Hepatocyte (in vitro differentiated cells): ENCODE results near the gene LAMB3. TPM values are rescaled to one million over a fixed set of nuclear protein-coding genes. Genes with fewer than 3 reads are reported as not detected.
"Not testable (repeated sequence)": the region's sequence is repeated elsewhere in the genome, so short reads cannot be mapped to it uniquely, and the experiment has no call there.

Experiments used
- DNase-seq: peaks from one replicate; pipeline ENCODE4 v3.0.0-alpha.2; 2016; ENCODE audit warnings: low spot score
- H2AFZ ChIP-seq: fragments of 200-600 bp; sonication (generic); 2 replicates; pipeline ENCODE4 v1.6.0; 2016; ENCODE audit warnings: antibody characterized with exemption, mild to moderate bottlenecking
- H3K27ac ChIP-seq: fragments of 200-600 bp; sonication (generic); 2 replicates; pipeline ENCODE4 v1.5.1; 2016; ENCODE audit warnings: mild to moderate bottlenecking
- H3K27me3 ChIP-seq: fragments of 200-600 bp; sonication (generic); 2 replicates; pipeline ENCODE4 v1.6.1; 2016
- H3K36me3 ChIP-seq: fragments of 200-600 bp; sonication (generic); replicated peaks from 2 replicates; pipeline ENCODE4 v1.5.1; 2016; ENCODE audit warnings: low read depth; ENCODE audit not compliant: insufficient read depth
- H3K4me1 ChIP-seq: fragments of 200-600 bp; sonication (generic); 2 replicates; pipeline ENCODE4 v1.5.1; 2016; ENCODE audit warnings: mild to moderate bottlenecking, moderate library complexity; ENCODE audit not compliant: insufficient read depth
- H3K4me2 ChIP-seq: fragments of 200-600 bp; sonication (generic); 2 replicates; pipeline ENCODE4 v1.6.0; 2016
- H3K4me3 ChIP-seq: fragments of 200-600 bp; sonication (generic); 2 replicates; pipeline ENCODE4 v1.5.1; 2016; ENCODE audit warnings: mild to moderate bottlenecking
- H3K79me2 ChIP-seq: fragments of 200-600 bp; sonication (generic); 2 replicates; pipeline ENCODE4 v1.6.0; 2017; ENCODE audit warnings: mild to moderate bottlenecking
- H3K9me2 ChIP-seq: fragments of 200-600 bp; sonication (generic); replicated peaks from 2 replicates; pipeline ENCODE4 v1.6.0; 2017; ENCODE audit warnings: mild to moderate bottlenecking; ENCODE audit not compliant: insufficient read depth
- H3K9me3 ChIP-seq: fragments of 200-600 bp; sonication (generic); 2 replicates; pipeline ENCODE4 v1.5.1; 2016; ENCODE audit warnings: low read depth, mild to moderate bottlenecking
- H4K20me1 ChIP-seq: fragments of 200-600 bp; sonication (generic); 2 replicates; pipeline ENCODE4 v1.6.0; 2016; ENCODE audit warnings: mild to moderate bottlenecking; ENCODE audit not compliant: insufficient read depth, poor library complexity, severe bottlenecking
- CTCF ChIP-seq: fragments of 200-600 bp; sonication (generic); IDR thresholded peaks from 2 replicates; pipeline ENCODE4 v1.5.1; 2016; ENCODE audit warnings: antibody characterized with exemption, mild to moderate bottlenecking; ENCODE audit not compliant: poor library complexity
- EZH2 ChIP-seq: fragments of 200-600 bp; sonication (generic); IDR thresholded peaks from 2 replicates; pipeline ENCODE4 v1.6.1; 2016; ENCODE audit warnings: antibody characterized with exemption, mild to moderate bottlenecking, borderline replicate concordance
- EZH2phosphoT487 ChIP-seq: fragments of 200-600 bp; sonication (generic); IDR thresholded peaks from one replicate; pipeline ENCODE4 v1.6.1; 2018; ENCODE audit warnings: antibody characterized with exemption, mild to moderate bottlenecking, low read depth, moderate library complexity; ENCODE audit not compliant: unreplicated experiment, severe bottlenecking
- WGBS: methylation state at CpG from one replicate; pipeline ENCODE4 v1.1.6; 2016; ENCODE audit warnings: low lambda C conversion rate; ENCODE audit errors: missing lambda C conversion rate; 5-methylcytosine and 5-hydroxymethylcytosine counted together
- polyA plus RNA-seq: library from polyadenylated mRNA; unstranded; fragments of >200 nt; fragmentation: Nextera tagmentation; extraction: Ambion mirVana; gene quantifications from 2 replicates; pipeline ENCODE4 v1.2.1, GENCODE V29; 2016
- total RNA-seq: library from RNA; depleted of rRNA; stranded (reverse); fragments of >200 nt; gene quantifications from 2 replicates; pipeline ENCODE4 v1.2.3, GENCODE V29; 2014

Gene LAMB3
- 63.7 and 76.9 TPM in 2 replicates for total RNA-seq
- 48.8 and 55.9 TPM in 2 replicates for polyA plus RNA-seq

GRCh38 chr1:209652121-209652735 lies at the start of gene LAMB3:
Gene LAMB3 (minus strand): TSS chr1:209652425. CDS start chr1:209650944, 1,481 bp downstream.
- 62% methylated on average over 14 of the region's 14 CpGs for WGBS
- DNase-seq: peak; percentile 73
- Histone ChIP-seq H3K27ac (peak within 1 kb of the TSS; percentile 97), H4K20me1 (no peaks in the 10 kb centered on the region), H2AFZ (no peak within 1 kb of the TSS), H3K79me2 (peaks cover 31% of the 10 kb centered on the region), H3K36me3 (no peaks in the 10 kb centered on the region), H3K27me3 (no peaks in the 10 kb centered on the region), H3K4me1 (peaks cover 47% of the 10 kb centered on the region), H3K9me3 (no peaks in the 10 kb centered on the region), H3K4me3 (peak within 1 kb of the TSS; percentile 27), H3K9me2 (no peaks in the 10 kb centered on the region), H3K4me2 (peak within 1 kb of the TSS; percentile 70)
- TF ChIP-seq EZH2phosphoT487: no peak
- no peak for TF ChIP-seq CTCF
- no peak for TF ChIP-seq EZH2

DNA sequence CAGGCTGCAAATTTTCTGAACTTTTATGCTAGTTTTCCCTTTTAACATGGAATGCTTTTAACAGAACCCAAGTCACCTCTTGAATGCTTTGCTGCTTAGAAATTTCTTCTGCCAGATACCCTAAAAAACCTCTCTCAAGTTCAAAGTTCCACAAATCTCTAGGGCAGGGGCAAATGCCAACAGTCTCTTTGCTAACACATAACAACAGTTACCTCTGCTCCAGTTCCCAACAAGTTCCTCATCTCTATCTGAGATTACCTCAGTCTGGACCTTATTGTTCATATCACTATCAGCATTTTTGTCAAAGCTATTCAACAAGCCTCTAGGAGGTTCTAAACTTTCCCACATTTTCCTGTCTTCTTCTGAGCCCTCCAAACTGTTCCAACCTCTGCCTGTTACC lies 48.5 kb upstream of the LAMB3 start:
- not testable (repeated sequence) for H4K20me1 ChIP-seq, H3K4me3 ChIP-seq, H3K27ac ChIP-seq, H3K9me2 ChIP-seq, H2AFZ ChIP-seq, H3K36me3 ChIP-seq, H3K79me2 ChIP-seq, H3K4me1 ChIP-seq, H3K9me3 ChIP-seq, H3K27me3 ChIP-seq, DNase-seq, H3K4me2 ChIP-seq

DNA sequence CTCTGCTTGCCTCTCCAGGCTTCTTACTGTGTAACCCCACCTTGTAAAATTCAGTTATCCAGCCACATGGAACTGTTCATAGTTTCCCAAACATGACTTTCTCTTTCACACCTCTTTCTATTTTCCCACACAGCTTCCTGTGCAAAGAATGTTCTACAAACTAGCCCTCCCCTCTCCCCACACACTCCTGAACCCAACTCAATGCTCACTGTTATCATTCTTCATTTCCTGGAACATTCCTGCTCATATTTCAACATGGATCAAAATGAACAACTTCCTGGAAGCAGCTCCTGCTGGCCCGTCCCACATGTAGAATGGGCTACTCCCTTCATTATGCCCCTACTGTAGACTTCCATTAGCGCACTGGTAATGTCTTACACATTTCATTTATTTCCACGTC lies 44.9 kb upstream of the LAMB3 start:
- Histone ChIP-seq H3K27me3 (peaks cover 11% of the 10 kb centered on the region), H3K36me3 (no peaks in the 10 kb centered on the region), H3K4me1 (no peaks in the 10 kb centered on the region), H3K9me3 (no peaks in the 10 kb centered on the region), H2AFZ (no peak overlapping the region), H3K27ac (no peak overlapping the region), H3K9me2 (no peaks in the 10 kb centered on the region), H4K20me1 (no peaks in the 10 kb centered on the region), H3K4me2 (no peak overlapping the region), H3K79me2 (no peaks in the 10 kb centered on the region), H3K4me3 (no peak overlapping the region)
- TF ChIP-seq EZH2 (no peak), CTCF (no peak), EZH2phosphoT487 (no peak)
- 88% methylated on average over 3 of the region's 3 CpGs for WGBS
- no peak for DNase-seq

DNA sequence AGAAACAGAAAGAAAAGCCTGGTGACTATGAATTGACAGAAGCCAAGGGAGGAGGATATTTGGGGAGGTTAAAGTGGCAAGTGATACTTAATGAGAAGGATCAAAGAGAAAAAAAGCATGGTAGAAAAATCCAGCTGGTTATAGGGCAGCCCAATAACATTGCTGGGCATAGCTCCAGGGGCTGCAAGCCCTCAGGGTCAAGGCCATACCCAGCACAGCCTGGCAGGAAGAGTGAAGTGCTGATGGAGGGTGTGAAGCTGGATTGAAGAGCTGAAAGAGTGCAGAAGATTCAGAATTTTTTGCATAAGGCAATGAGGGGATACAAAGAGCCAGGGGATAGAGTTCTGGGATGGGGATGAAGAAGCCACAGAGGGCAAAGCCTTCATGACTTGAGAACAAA lies 44.4 kb upstream of the LAMB3 start:
- no peak overlapping the region for H3K27ac ChIP-seq
- no peaks in the 10 kb centered on the region for H3K4me1 ChIP-seq
- H3K4me3 ChIP-seq: no peak overlapping the region
- H3K79me2 ChIP-seq: no peaks in the 10 kb centered on the region
- H3K27me3 ChIP-seq: peaks cover 10% of the 10 kb centered on the region
- no peak for DNase-seq
- no peaks in the 10 kb centered on the region for H4K20me1 ChIP-seq
- no peaks in the 10 kb centered on the region for H3K36me3 ChIP-seq
- H3K9me3 ChIP-seq: no peaks in the 10 kb centered on the region
- TF ChIP-seq EZH2phosphoT487 (no peak), CTCF (no peak)
- H3K9me2 ChIP-seq: no peaks in the 10 kb centered on the region
- no peak overlapping the region for H2AFZ ChIP-seq
- no peak overlapping the region for H3K4me2 ChIP-seq
